Astrocyte (in vitro differentiated cells and primary cell): ENCODE data around the gene COL28A1.

Experiments
- EZH2 ChIP-seq: IDR thresholded peaks from 2 replicates; pipeline ENCODE4 v1.6.1; 2012; ENCODE audit warnings: mild to moderate bottlenecking, low read length, inconsistent platforms; ENCODE audit not compliant: insufficient read depth
- TF ChIP-seq, protein P1 (sequence below): IDR thresholded peaks from 2 replicates; pipeline ENCODE4 v1.5.1; 2011; ENCODE audit warnings: low read depth, mild to moderate bottlenecking, inconsistent platforms, low read length, moderate library complexity; ENCODE audit not compliant: insufficient read depth

DNA sequence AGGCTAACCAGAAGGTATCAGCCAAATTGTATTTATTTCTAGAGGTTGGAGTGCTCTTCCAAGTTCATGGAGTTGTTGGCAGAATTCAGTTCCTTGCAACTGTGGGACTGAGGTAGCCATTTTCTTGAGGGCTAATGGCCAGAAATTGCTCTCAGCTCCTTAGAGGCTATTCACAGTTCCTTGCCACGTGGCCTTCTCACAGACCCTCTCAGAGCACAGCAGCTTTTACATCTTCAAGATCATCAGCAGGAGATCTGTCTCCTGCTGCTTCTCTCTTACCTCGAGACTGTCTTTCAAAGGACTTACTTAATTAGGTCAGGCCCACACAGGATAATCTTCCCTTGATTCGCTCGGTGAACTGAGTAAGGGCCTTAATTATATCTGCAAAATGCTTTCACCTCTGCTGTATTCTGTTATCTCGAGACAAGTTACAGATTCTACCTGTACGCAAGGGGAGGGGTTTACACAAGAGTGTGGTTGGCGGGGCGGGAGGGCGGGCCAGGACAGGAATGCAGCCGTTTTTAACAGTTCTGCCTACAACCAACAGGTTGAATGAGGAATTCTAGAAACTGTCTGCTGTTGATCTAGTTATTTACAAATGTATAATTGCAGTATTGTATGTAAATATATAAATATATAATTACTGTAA is 46.0 kb upstream of the COL28A1 start:
- TF ChIP-seq, protein P1, sequence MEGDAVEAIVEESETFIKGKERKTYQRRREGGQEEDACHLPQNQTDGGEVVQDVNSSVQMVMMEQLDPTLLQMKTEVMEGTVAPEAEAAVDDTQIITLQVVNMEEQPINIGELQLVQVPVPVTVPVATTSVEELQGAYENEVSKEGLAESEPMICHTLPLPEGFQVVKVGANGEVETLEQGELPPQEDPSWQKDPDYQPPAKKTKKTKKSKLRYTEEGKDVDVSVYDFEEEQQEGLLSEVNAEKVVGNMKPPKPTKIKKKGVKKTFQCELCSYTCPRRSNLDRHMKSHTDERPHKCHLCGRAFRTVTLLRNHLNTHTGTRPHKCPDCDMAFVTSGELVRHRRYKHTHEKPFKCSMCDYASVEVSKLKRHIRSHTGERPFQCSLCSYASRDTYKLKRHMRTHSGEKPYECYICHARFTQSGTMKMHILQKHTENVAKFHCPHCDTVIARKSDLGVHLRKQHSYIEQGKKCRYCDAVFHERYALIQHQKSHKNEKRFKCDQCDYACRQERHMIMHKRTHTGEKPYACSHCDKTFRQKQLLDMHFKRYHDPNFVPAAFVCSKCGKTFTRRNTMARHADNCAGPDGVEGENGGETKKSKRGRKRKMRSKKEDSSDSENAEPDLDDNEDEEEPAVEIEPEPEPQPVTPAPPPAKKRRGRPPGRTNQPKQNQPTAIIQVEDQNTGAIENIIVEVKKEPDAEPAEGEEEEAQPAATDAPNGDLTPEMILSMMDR = no peak
- no peak for TF ChIP-seq EZH2
